ENCODE results near the gene MAN1C1.

DNA sequence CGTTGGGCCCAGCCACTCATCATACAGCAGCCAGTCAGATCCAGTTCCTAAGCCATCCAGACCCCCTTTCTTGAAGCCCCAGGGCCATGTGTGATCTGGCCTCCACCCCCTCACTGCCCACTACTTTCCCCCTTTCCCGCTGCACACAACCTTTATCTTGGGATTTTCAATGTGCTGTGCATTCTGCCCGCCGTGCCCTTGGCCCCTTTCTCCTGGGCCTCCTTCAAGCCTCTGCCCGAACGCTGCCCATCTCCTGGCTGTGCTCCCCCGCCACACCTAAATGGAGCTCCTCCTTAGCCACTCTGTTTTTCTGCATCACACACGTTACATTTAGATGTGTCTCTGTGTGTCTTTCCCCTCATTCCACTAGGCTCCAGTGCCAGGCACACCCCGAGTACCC lies 116.7 kb downstream of the MAN1C1 start:
- TF ChIP-seq POLR2A (IDR thresholded peaks at IDR 0.05; ENCODE audit: borderline replicate concordance, extremely low read depth, insufficient read depth, insufficient read length) = no peak
- TF ChIP-seq, protein P1, sequence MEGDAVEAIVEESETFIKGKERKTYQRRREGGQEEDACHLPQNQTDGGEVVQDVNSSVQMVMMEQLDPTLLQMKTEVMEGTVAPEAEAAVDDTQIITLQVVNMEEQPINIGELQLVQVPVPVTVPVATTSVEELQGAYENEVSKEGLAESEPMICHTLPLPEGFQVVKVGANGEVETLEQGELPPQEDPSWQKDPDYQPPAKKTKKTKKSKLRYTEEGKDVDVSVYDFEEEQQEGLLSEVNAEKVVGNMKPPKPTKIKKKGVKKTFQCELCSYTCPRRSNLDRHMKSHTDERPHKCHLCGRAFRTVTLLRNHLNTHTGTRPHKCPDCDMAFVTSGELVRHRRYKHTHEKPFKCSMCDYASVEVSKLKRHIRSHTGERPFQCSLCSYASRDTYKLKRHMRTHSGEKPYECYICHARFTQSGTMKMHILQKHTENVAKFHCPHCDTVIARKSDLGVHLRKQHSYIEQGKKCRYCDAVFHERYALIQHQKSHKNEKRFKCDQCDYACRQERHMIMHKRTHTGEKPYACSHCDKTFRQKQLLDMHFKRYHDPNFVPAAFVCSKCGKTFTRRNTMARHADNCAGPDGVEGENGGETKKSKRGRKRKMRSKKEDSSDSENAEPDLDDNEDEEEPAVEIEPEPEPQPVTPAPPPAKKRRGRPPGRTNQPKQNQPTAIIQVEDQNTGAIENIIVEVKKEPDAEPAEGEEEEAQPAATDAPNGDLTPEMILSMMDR (IDR thresholded peaks at IDR 0.05 in 2 of 3, conservative IDR thresholded peaks at IDR 0.05 in 1 of 3; ENCODE audit: borderline replicate concordance in 1 of 3, insufficient read depth in 1 of 3, low read depth in 2 of 3, low read length in 2 of 3) = no peak

All from HCT116 (cell line).